ENCODE results near the gene ZBTB44. TPM values are rescaled to one million over a fixed set of nuclear protein-coding genes. Genes with fewer than 3 reads are reported as not detected.
"Not testable (repeated sequence)": the region's sequence is repeated elsewhere in the genome, so short reads cannot be mapped to it uniquely, and the experiment has no call there.

Gene ZBTB44
- total RNA-seq, 1 experiment from 2014 or later = 66.4 TPM

DNA sequence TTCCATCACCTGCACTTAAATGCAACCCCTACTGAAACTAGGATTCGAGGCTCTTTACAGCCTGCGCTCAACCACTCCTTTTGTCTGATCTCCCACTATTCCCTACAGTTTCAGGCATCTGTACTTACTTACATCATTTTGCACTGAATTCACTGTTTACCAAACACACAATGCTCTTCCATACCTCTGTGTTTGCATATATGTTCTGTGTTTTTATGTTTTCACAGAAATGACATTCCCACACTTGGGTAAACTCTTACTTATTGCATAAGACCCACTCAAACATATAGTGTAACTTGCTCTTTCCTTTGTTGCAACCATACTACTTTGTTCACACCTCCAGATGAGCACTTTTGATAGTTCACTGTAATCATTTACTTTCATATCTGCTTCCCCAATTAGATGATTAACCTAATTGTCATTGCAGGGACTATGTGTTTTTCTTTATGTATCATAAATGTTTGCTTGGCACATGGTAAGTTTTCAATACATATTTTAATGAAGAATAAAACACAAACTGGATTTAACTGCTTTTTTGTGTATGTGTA is 54.6 kb downstream of the ZBTB44 start:
- H3K4me3 ChIP-seq (ENCODE audit: low read depth in 2 of 2, low read length in 2 of 2) = no peak overlapping the region
- H3K9me3 ChIP-seq (ENCODE audit: control insufficient read depth, insufficient read depth, low read depth, low read length) = peaks cover 6% of the 10 kb centered on the region; the same call in 1 of the 2 replicates
- in situ Hi-C loops (cut with HindIII; ENCODE audit: low pct_unique_long_range_greater_than_20kb, low sequenced_read_pairs) = no loop called here
- BruUV-seq (replicated peaks) = no TSS peak
- intact Hi-C loops (cut with micrococcal nuclease; ENCODE audit: unreplicated experiment) = no loop called here
- no peaks in the 10 kb centered on the region for H3K27me3 ChIP-seq (ENCODE audit: control insufficient read depth, insufficient read depth, low read length)
- CTCF ChIA-PET = no interaction called here
- no peak for TF ChIP-seq TCF7L2 (IDR thresholded peaks at IDR 0.05; ENCODE audit: low read depth, low read length)
- DNase-seq (ENCODE audit: low read depth, low spot score) = no peak
- no peak for ATAC-seq
- H3K36me3 ChIP-seq (ENCODE audit: control insufficient read depth, insufficient read depth, low read length) = peaks cover 6% of the 10 kb centered on the region
- no peaks in the 10 kb centered on the region for H3K4me1 ChIP-seq (ENCODE audit: control insufficient read depth, insufficient read depth, low read length)
- POLR2A ChIA-PET = no interaction called here
- H3K27ac ChIP-seq (ENCODE audit: low read length) = no peak overlapping the region

DNA sequence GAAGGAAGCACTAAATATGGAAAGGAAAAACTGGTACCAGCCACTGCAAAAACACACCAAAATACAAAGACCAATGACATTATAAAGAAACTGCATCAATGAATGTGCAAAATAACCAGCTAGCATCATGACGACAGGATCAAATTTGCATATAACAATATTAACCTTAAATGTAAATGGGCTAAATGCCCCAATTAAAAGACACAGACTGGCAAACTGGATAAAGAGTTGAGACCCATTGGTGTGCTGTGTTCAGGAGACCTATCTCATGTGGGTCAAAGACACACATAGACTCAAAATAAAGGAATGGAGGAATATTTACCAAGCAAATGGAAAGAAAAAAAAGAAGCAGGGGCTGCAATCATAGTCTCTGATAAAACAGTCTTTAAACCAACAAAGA is 63.0 kb downstream of the ZBTB44 start:
- CTCF ChIA-PET; H3K27me3 ChIP-seq (ENCODE audit: control insufficient read depth, insufficient read depth, low read length); H3K9me3 ChIP-seq (ENCODE audit: control insufficient read depth, insufficient read depth, low read depth, low read length); intact Hi-C loops (cut with micrococcal nuclease; ENCODE audit: unreplicated experiment); H3K36me3 ChIP-seq (ENCODE audit: control insufficient read depth, insufficient read depth, low read length); POLR2A ChIA-PET; H3K27ac ChIP-seq (ENCODE audit: low read length); in situ Hi-C loops (cut with HindIII; ENCODE audit: low pct_unique_long_range_greater_than_20kb, low sequenced_read_pairs); ATAC-seq; DNase-seq (ENCODE audit: low read depth, low spot score); BruUV-seq (replicated peaks); H3K4me1 ChIP-seq (ENCODE audit: control insufficient read depth, insufficient read depth, low read length); H3K4me3 ChIP-seq (ENCODE audit: low read depth in 2 of 2, low read length in 2 of 2): not testable (repeated sequence)

DNA sequence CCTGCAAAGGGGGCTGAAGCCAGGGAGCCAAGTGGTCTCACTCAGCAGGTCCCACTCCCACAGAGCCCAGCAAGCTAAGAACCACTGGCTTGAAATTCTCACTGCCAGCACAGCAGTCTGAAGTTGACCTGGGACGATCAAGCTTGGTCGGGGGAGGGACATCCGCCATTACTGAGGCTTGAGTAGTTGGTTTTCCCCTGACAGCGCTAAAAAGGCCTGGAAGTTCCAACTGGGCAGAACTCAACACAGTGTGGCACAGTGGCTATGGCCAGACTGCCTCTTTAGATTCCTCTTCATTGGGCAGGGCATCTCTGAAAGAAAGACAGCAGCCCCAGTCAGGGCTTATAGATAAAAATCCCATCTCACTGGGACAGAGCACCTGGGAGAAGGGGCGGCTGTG is 64.8 kb downstream of the ZBTB44 start:
- H3K27me3 ChIP-seq (ENCODE audit: control insufficient read depth, insufficient read depth, low read length); H3K4me1 ChIP-seq (ENCODE audit: control insufficient read depth, insufficient read depth, low read length); BruUV-seq (replicated peaks); intact Hi-C loops (cut with micrococcal nuclease; ENCODE audit: unreplicated experiment); ATAC-seq; H3K9me3 ChIP-seq (ENCODE audit: control insufficient read depth, insufficient read depth, low read depth, low read length); CTCF ChIA-PET; DNase-seq (ENCODE audit: low read depth, low spot score); in situ Hi-C loops (cut with HindIII; ENCODE audit: low pct_unique_long_range_greater_than_20kb, low sequenced_read_pairs); H3K4me3 ChIP-seq (ENCODE audit: low read depth in 2 of 2, low read length in 2 of 2); POLR2A ChIA-PET; H3K27ac ChIP-seq (ENCODE audit: low read length); H3K36me3 ChIP-seq (ENCODE audit: control insufficient read depth, insufficient read depth, low read length): not testable (repeated sequence)

DNA sequence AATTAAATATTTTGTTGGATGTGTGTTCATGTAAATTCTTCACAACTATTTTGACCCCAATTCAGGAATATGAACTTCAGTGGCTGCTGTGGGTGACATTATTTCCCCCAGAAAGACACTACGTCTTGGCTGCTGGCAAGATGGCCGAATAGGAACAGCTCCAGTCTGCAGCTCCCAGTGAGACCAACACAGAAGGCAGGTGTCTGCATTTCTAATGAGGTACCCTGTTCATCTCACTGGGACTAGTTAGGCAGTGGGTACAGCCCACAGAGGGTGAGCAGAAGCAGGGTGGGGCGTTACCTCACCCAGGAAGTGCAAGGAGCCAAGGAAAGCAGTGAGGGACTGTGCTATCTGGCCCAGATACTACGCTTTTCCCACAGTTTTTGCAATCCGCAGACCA is 65.3 kb downstream of the ZBTB44 start:
- ATAC-seq (no peak), DNase-seq (ENCODE audit: low read depth, low spot score) (no peak)
- no peak overlapping the region for H3K4me3 ChIP-seq (ENCODE audit: low read depth in 2 of 2, low read length in 2 of 2)
- POLR2A ChIA-PET = no interaction called here
- H3K27me3 ChIP-seq (ENCODE audit: control insufficient read depth, insufficient read depth, low read length) = no peaks in the 10 kb centered on the region
- CTCF ChIA-PET = interaction anchor here (0.6 kb wide), 1 partner anchor 660 kb away, joined by 3 read pairs; no protein-coding TSS in a partner anchor
- in situ Hi-C loops (cut with HindIII; ENCODE audit: low pct_unique_long_range_greater_than_20kb, low sequenced_read_pairs) = no loop called here
- BruUV-seq (replicated peaks) = no TSS peak
- H3K9me3 ChIP-seq (ENCODE audit: control insufficient read depth, insufficient read depth, low read depth, low read length) = no peaks in the 10 kb centered on the region
- TF ChIP-seq SIN3A (IDR thresholded peaks at IDR 0.05; ENCODE audit: borderline replicate concordance, insufficient read depth, low read depth, low read length) = no peak
- no peak for TF ChIP-seq TCF7L2 (IDR thresholded peaks at IDR 0.05; ENCODE audit: low read depth, low read length)
- TF ChIP-seq, protein P1, sequence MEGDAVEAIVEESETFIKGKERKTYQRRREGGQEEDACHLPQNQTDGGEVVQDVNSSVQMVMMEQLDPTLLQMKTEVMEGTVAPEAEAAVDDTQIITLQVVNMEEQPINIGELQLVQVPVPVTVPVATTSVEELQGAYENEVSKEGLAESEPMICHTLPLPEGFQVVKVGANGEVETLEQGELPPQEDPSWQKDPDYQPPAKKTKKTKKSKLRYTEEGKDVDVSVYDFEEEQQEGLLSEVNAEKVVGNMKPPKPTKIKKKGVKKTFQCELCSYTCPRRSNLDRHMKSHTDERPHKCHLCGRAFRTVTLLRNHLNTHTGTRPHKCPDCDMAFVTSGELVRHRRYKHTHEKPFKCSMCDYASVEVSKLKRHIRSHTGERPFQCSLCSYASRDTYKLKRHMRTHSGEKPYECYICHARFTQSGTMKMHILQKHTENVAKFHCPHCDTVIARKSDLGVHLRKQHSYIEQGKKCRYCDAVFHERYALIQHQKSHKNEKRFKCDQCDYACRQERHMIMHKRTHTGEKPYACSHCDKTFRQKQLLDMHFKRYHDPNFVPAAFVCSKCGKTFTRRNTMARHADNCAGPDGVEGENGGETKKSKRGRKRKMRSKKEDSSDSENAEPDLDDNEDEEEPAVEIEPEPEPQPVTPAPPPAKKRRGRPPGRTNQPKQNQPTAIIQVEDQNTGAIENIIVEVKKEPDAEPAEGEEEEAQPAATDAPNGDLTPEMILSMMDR (IDR thresholded peaks at IDR 0.05) = no peak
- TF ChIP-seq, protein P2, sequence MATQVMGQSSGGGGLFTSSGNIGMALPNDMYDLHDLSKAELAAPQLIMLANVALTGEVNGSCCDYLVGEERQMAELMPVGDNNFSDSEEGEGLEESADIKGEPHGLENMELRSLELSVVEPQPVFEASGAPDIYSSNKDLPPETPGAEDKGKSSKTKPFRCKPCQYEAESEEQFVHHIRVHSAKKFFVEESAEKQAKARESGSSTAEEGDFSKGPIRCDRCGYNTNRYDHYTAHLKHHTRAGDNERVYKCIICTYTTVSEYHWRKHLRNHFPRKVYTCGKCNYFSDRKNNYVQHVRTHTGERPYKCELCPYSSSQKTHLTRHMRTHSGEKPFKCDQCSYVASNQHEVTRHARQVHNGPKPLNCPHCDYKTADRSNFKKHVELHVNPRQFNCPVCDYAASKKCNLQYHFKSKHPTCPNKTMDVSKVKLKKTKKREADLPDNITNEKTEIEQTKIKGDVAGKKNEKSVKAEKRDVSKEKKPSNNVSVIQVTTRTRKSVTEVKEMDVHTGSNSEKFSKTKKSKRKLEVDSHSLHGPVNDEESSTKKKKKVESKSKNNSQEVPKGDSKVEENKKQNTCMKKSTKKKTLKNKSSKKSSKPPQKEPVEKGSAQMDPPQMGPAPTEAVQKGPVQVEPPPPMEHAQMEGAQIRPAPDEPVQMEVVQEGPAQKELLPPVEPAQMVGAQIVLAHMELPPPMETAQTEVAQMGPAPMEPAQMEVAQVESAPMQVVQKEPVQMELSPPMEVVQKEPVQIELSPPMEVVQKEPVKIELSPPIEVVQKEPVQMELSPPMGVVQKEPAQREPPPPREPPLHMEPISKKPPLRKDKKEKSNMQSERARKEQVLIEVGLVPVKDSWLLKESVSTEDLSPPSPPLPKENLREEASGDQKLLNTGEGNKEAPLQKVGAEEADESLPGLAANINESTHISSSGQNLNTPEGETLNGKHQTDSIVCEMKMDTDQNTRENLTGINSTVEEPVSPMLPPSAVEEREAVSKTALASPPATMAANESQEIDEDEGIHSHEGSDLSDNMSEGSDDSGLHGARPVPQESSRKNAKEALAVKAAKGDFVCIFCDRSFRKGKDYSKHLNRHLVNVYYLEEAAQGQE (IDR thresholded peaks at IDR 0.05; ENCODE audit: insufficient read depth in 1 of 2, low read depth in 2 of 2, low read length in 1 of 2) = no peak
- TF ChIP-seq POLR2AphosphoS5 (IDR thresholded peaks at IDR 0.05; ENCODE audit: low read depth, low read length) = no peak
- no peaks in the 10 kb centered on the region for H3K4me1 ChIP-seq (ENCODE audit: control insufficient read depth, insufficient read depth, low read length)
- H3K27ac ChIP-seq (ENCODE audit: low read length) = no peak overlapping the region
- no peaks in the 10 kb centered on the region for H3K36me3 ChIP-seq (ENCODE audit: control insufficient read depth, insufficient read depth, low read length)
- intact Hi-C loops (cut with micrococcal nuclease; ENCODE audit: unreplicated experiment) = no loop called here
